Left ventricle myocardium inferior (tissue), 1 donor: ENCODE data around the gene LIPC. TPM values are rescaled to one million over a fixed set of nuclear protein-coding genes. Genes with fewer than 3 reads are reported as not detected.

ENCODE experiments used
- DNase-seq: peaks from one replicate; pipeline ENCODE4 v3.0.0-alpha.2; 2020
- H3K27ac ChIP-seq: fragments of 200-600 bp; replicated peaks from 2 replicates; pipeline ENCODE4 v1.8.0; 2021
- H3K27me3 ChIP-seq: fragments of 200-600 bp; 2 replicates; pipeline ENCODE4 v1.8.0; 2021; ENCODE audit warnings: low read depth
- H3K36me3 ChIP-seq: fragments of 200-600 bp; 2 replicates; pipeline ENCODE4 v1.8.0; 2021
- H3K4me1 ChIP-seq: fragments of 200-600 bp; 2 replicates; pipeline ENCODE4 v1.8.0; 2021
- H3K4me3 ChIP-seq: fragments of 200-600 bp; 2 replicates; pipeline ENCODE4 v1.8.0; 2021; ENCODE audit warnings: mild to moderate bottlenecking, moderate library complexity
- H3K9me3 ChIP-seq: fragments of 200-600 bp; replicated peaks from 2 replicates; pipeline ENCODE4 v1.8.0; 2021
- CTCF ChIP-seq: fragments of 200-600 bp; IDR thresholded peaks from 2 replicates; pipeline ENCODE4 v1.8.0; 2021; ENCODE audit warnings: antibody characterized with exemption, mild to moderate bottlenecking, borderline replicate concordance
- intact Hi-C: fragments of 100-400 bp; cut with micrococcal nuclease; formaldehyde crosslinking; loops from one replicate; pipeline ENCODE4 v1.11.0; 2022
- total RNA-seq: library from RNA; stranded (reverse); fragmentation: NEBNext Ultra II Directional; extraction: Animal tissue kit (Norgen Biotek cat#: 25700); gene quantifications from one replicate; pipeline ENCODE4 v1.2.1, GENCODE V29; 2021
- donor health status: DM: no; HTN: yes; CAD: no; lungs with severe emphysema.

LIPC gene
- total RNA-seq, 1 donor from 2014 or later, result 1.5 TPM

GRCh38 chr15:58432401-58432800 is 610 bp downstream of the LIPC start:
- Histone ChIP-seq H3K9me3 (no peaks in the 10 kb centered on the region), H3K36me3 (no peaks in the 10 kb centered on the region)
- intact Hi-C loops, result no loop called here

GRCh38 chr15:58433597-58434333 is 2.0 kb downstream of the LIPC start:
- peaks cover 29% of the 10 kb centered on the region for H3K4me1 ChIP-seq
- intact Hi-C loops, result no loop called here
- no peaks in the 10 kb centered on the region for H3K36me3 ChIP-seq
- peak overlapping the region; percentile 8 for H3K27ac ChIP-seq
- H3K27me3 ChIP-seq, result no peaks in the 10 kb centered on the region
- H3K4me3 ChIP-seq, result no peak overlapping the region
- DNase-seq, result no peak
- TF ChIP-seq CTCF, result no peak
- H3K9me3 ChIP-seq, result no peaks in the 10 kb centered on the region

More at GRCh38 chr15:58432401-58432800, 610 bp downstream of the LIPC start:
- DNase-seq, result no peak
- Histone ChIP-seq H3K27ac (no peak overlapping the region), H3K4me1 (peaks cover 22% of the 10 kb centered on the region), H3K27me3 (no peaks in the 10 kb centered on the region), H3K4me3 (no peak overlapping the region)
- TF ChIP-seq CTCF, result no peak

DNA sequence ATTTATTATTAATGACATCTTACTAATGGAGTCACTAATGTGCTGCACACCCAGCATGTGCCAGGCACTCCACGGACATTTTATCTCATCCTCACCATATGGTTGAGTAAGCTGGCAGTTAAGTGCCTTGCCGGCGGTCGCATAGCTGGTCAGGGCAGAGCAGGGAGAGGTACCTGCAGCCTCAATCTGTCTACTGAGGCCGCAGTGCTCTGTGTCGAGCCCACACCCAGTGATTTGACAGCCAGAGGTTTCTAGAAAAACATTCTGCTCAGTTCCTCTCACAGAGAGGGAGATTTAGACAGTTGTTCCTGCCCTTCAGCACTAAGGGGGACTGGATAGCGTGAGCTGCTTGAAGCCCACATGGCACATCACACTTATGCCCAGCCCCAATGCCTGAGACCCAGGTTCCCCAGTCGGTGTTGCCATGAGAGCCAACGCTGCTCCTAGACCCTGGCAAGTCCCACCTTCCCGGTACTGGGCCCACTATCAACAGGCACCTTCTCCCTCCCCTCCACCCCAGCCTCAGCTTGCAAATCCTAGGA is 2.6 kb downstream of the LIPC start:
- Histone ChIP-seq H3K27ac (no peak overlapping the region), H3K4me3 (no peak overlapping the region), H3K9me3 (no peaks in the 10 kb centered on the region), H3K27me3 (no peaks in the 10 kb centered on the region), H3K4me1 (peaks cover 35% of the 10 kb centered on the region), H3K36me3 (no peaks in the 10 kb centered on the region)
- no peak for DNase-seq
- no peak for TF ChIP-seq CTCF
- intact Hi-C loops, result no loop called here

GRCh38 chr15:58436552-58436951 is 4.8 kb downstream of the LIPC start:
- Histone ChIP-seq H3K27me3 (no peaks in the 10 kb centered on the region), H3K4me3 (no peak overlapping the region), H3K9me3 (no peaks in the 10 kb centered on the region), H3K36me3 (no peaks in the 10 kb centered on the region), H3K4me1 (peaks cover 57% of the 10 kb centered on the region), H3K27ac (no peak overlapping the region)
- no peak for DNase-seq
- intact Hi-C loops, result no loop called here
- no peak for TF ChIP-seq CTCF

- DNase-seq, result no peak
- no peak overlapping the region for H3K4me3 ChIP-seq
- TF ChIP-seq CTCF, result no peak
- intact Hi-C loops, result no loop called here
- H3K9me3 ChIP-seq, result no peaks in the 10 kb centered on the region
- H3K27me3 ChIP-seq, result no peaks in the 10 kb centered on the region
- H3K4me1 ChIP-seq, result peaks cover 59% of the 10 kb centered on the region
- no peaks in the 10 kb centered on the region for H3K36me3 ChIP-seq
- no peak overlapping the region for H3K27ac ChIP-seq
Observed at GRCh38 chr15:58437531-58438105, 5.8 kb downstream of the LIPC start.
